Uterus (tissue), 4 donors: Measurements from ENCODE around the gene LMO7. TPM values are rescaled to one million over a fixed set of nuclear protein-coding genes. Genes with fewer than 3 reads are reported as not detected.
"Not testable (repeated sequence)": the region's sequence is repeated elsewhere in the genome, so short reads cannot be mapped to it uniquely, and the experiment has no call there.

Experiments used
- DNase-seq, 2 donors: peaks; one replicate each; pipeline ENCODE4 v3.0.0-alpha.2; 2019 to 2020
- H3K27ac ChIP-seq, 2 donors: fragments of 200-600 bp; sonication (generic); 1 replicate in 1 of 2; 2 replicates in 1 of 2; pipeline ENCODE4 v1.5.1; 2016 to 2018
- H3K27me3 ChIP-seq, 2 donors: fragments of 200-600 bp; sonication (generic); one replicate each; pipeline ENCODE4 v1.5.1; 2018 to 2019; ENCODE audit warnings: control low read depth in 1 of 2
- H3K36me3 ChIP-seq, 2 donors: fragments of 200-600 bp; sonication (generic); one replicate each; pipeline ENCODE4 v1.5.1; 2019; ENCODE audit warnings: control low read depth in 1 of 2
- H3K4me1 ChIP-seq, 2 donors: fragments of 200-600 bp; sonication (generic); one replicate each; pipeline ENCODE4 v1.5.1; 2018 to 2019; ENCODE audit warnings: control low read depth in 1 of 2
- H3K4me3 ChIP-seq, 2 donors: fragments of 200-600 bp; sonication (generic); 1 replicate in 1 of 2; 2 replicates in 1 of 2; pipeline ENCODE4 v1.5.1; 2018 to 2019; ENCODE audit warnings: mild to moderate bottlenecking in 1 of 2
- H3K9me3 ChIP-seq, 2 donors: fragments of 200-600 bp; sonication (generic); one replicate each; pipeline ENCODE4 v1.5.1; 2019; ENCODE audit warnings: control low read depth in 1 of 2
- POLR2A ChIP-seq, 2 donors: fragments of 450-650 bp; IDR thresholded peaks; one replicate each; pipeline ENCODE4 v1.6.1; 2016; ENCODE audit warnings: antibody characterized with exemption in 2 of 2, mild to moderate bottlenecking in 1 of 2, moderate library complexity in 1 of 2
- intact Hi-C: fragments of 100-400 bp; cut with DNase I; formaldehyde crosslinking; loops from one replicate; pipeline ENCODE4 v1.15.1; 2023; ENCODE audit warnings: low total_unique reads
- total RNA-seq, 4 donors: library from RNA; depleted of rRNA in 3 of 4; stranded (reverse); fragments of >200 nt in 3 of 4; gene quantifications; one replicate each; pipeline versions ENCODE4 v1.1.0 to v1.2.4, GENCODE V29; 2014 to 2023
- TF ChIP-seq, protein P1 (sequence below), 4 experiments: fragments of 200-600 bp in 2 of 4; fragments of 450-650 bp in 2 of 4; sonication (generic) in 2 of 4; IDR thresholded peaks; one replicate each; pipeline ENCODE4 v1.5.1; 2016 to 2019; ENCODE audit warnings: antibody characterized with exemption in 4 of 4, mild to moderate bottlenecking in 2 of 4, moderate library complexity in 1 of 4
- donor health status: DM: yes; HTN: yes; CAD: no.

LMO7 gene
- total RNA-seq, 4 donors from 2014 or later, result 2.6 to 55.4 (median 24.2) TPM

DNA sequence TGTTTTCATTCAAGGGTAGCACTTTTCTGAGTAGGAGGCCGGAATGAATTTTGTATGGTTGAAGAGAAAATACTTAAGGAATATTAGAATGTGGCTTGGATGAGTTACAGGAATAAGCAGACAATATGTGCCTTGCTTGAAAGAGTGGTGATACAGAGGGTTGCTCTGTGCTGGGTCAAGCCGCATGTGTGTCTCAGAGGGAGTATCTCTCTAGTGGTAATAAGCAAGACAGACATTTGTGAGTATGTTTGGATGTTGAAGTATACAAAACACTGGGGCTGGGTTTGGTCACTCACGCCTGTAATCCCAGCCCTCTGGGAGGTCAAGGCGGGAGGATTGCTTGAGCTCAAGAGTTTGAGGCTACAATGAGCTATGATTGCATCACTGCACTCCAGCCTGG is 103.9 kb downstream of the LMO7 start:
- no peak for DNase-seq
- no peaks in the 10 kb centered on the region for H3K4me1 ChIP-seq
- TF ChIP-seq, protein P1, sequence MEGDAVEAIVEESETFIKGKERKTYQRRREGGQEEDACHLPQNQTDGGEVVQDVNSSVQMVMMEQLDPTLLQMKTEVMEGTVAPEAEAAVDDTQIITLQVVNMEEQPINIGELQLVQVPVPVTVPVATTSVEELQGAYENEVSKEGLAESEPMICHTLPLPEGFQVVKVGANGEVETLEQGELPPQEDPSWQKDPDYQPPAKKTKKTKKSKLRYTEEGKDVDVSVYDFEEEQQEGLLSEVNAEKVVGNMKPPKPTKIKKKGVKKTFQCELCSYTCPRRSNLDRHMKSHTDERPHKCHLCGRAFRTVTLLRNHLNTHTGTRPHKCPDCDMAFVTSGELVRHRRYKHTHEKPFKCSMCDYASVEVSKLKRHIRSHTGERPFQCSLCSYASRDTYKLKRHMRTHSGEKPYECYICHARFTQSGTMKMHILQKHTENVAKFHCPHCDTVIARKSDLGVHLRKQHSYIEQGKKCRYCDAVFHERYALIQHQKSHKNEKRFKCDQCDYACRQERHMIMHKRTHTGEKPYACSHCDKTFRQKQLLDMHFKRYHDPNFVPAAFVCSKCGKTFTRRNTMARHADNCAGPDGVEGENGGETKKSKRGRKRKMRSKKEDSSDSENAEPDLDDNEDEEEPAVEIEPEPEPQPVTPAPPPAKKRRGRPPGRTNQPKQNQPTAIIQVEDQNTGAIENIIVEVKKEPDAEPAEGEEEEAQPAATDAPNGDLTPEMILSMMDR (IDR thresholded peaks at IDR 0.05), result no peak
- TF ChIP-seq POLR2A (IDR thresholded peaks at IDR 0.05), result no peak
- H3K36me3 ChIP-seq, result no peaks in the 10 kb centered on the region
- H3K9me3 ChIP-seq, result no peaks in the 10 kb centered on the region
- H3K27me3 ChIP-seq, result no peaks in the 10 kb centered on the region
- no peak overlapping the region for H3K4me3 ChIP-seq
- H3K27ac ChIP-seq, result no peak overlapping the region
- intact Hi-C loops, result no loop called here

DNA sequence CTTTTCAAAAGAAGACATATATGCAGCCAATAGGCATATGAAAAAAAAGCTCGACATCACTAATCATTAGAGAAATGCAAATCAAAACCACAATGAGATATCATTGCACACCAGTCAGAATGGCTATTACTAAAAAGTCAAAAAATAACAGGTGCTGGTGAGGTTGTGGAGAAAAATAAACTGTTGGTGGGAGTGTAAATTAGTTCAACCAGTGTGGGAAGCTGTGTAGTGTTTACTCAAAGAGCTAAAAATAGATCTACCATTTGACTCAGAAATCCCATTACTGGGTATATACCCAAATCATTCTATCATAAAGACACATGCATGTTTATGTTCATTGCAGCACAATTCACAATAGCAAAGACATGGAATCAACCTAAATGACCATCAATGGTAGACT is 106.9 kb downstream of the LMO7 start:
- H3K4me1 ChIP-seq, H3K9me3 ChIP-seq, intact Hi-C loops, H3K4me3 ChIP-seq, H3K27ac ChIP-seq, H3K27me3 ChIP-seq, DNase-seq, H3K36me3 ChIP-seq: not testable (repeated sequence)

DNA sequence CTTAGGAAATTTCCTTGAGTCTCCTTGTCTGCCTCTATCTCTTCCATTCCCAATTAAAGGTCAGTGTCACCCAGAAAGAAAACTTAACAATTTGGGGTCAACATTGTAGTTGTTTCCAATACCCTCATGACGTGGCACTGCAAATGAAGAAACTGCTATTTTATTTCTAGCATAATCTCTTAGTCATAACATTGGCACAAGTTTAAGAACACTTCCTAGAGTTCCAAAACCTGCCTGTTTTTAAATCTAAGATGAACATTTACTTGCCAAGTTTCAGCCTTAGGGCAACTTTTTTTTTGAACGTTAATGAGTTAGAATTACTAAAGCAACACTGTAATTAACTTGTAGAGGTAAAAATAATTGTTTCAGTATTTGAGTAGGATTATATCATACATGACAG is 108.0 kb downstream of the LMO7 start:
- Histone ChIP-seq H3K4me3 (no peak overlapping the region), H3K36me3 (no peaks in the 10 kb centered on the region), H3K9me3 (no peaks in the 10 kb centered on the region), H3K4me1 (no peaks in the 10 kb centered on the region), H3K27ac (no peak overlapping the region), H3K27me3 (no peaks in the 10 kb centered on the region)
- no peak for DNase-seq
- TF ChIP-seq POLR2A (IDR thresholded peaks at IDR 0.05), result no peak
- TF ChIP-seq, protein P1 (IDR thresholded peaks at IDR 0.05), result no peak
- intact Hi-C loops, result no loop called here

DNA sequence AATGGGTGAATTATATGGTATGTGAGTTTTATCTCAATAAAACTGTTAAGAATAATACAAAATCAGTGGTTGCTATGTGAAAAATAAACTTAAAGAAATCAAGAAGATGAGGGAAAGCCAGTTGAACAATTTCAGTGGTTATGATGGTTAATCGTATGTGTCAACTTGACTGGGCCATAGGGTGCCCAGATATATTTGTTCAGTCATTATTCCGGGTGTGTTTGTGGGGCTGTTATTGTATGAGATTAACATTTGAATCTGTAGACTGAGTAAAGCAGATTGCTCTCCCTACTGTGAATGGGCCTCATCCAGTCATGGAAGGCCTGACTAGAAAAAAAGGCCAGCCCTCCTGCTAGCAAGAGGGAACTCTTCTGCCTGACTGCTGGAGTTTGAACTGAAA is 109.3 kb downstream of the LMO7 start:
- Histone ChIP-seq H3K27ac (no peak overlapping the region), H3K9me3 (no peaks in the 10 kb centered on the region), H3K36me3 (no peaks in the 10 kb centered on the region), H3K4me1 (no peaks in the 10 kb centered on the region), H3K27me3 (no peaks in the 10 kb centered on the region), H3K4me3 (no peak overlapping the region)
- intact Hi-C loops, result no loop called here
- no peak for DNase-seq
- TF ChIP-seq, protein P1 (IDR thresholded peaks at IDR 0.05), result no peak
- TF ChIP-seq POLR2A (IDR thresholded peaks at IDR 0.05), result no peak

DNA sequence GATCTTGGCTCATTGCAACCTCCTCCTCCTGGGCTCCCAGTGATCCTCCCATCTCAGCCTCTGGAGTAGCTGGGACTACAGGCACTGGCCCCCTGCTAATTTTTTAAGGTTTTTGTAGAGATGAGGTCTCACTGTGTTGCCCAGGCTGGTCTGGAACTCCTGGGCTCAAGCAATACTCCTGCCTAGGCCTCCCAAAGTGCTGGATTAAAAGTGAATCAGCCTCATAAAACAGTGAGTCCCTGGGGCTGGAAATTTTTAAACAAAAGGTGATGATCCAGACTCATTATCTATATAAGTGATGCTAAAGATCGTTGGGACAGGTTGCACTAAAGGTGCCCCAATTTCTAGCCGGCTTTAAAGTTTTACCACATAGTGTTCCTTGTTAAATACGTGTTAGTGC is 112.7 kb downstream of the LMO7 start:
- Histone ChIP-seq H3K27me3 (no peaks in the 10 kb centered on the region), H3K4me1 (no peaks in the 10 kb centered on the region)
- TF ChIP-seq, protein P1 (IDR thresholded peaks at IDR 0.05), result no peak
- no peak for TF ChIP-seq POLR2A (IDR thresholded peaks at IDR 0.05)

DNA sequence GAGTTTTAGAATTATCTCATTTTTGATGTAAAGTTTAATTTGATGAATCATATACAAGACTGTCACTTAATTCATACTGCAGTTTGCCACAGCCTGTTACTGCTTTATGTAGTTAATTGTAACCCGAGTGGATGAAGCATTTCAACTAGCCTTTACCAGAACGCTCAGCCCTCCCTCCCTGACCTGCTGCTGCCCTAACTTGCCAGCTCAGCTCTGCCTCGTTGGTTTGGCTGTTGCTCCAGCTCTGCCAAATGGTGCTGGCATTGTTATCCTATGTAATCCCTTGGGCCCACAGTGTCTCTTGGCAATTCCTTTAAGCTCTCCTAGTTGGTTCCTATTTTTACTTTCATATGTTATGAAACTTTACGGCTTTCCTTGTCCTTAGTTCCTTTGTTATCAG is 113.3 kb downstream of the LMO7 start:
- DNase-seq, result no peak
- Histone ChIP-seq H3K9me3 (no peaks in the 10 kb centered on the region), H3K4me3 (no peak overlapping the region), H3K4me1 (no peaks in the 10 kb centered on the region), H3K36me3 (no peaks in the 10 kb centered on the region), H3K27ac (peak overlapping the region in 1 of 2 donors; percentile 33), H3K27me3 (no peaks in the 10 kb centered on the region)
- intact Hi-C loops, result no loop called here
- TF ChIP-seq POLR2A (IDR thresholded peaks at IDR 0.05), result no peak
- TF ChIP-seq, protein P1 (IDR thresholded peaks at IDR 0.05), result no peak

More for the DNA sequence above, 112.7 kb downstream of the LMO7 start:
- Histone ChIP-seq H3K9me3 (no peaks in the 10 kb centered on the region), H3K36me3 (no peaks in the 10 kb centered on the region), H3K4me3 (no peak overlapping the region), H3K27ac (no peak overlapping the region)
- no peak for DNase-seq
- intact Hi-C loops, result no loop called here
